ENCODE results near the gene ZNF497. TPM values are rescaled to one million over a fixed set of nuclear protein-coding genes. Genes with fewer than 3 reads are reported as not detected.

Gene ZNF497
- total RNA-seq, 1 experiment from 2014 or later: 1.7 TPM

DNA sequence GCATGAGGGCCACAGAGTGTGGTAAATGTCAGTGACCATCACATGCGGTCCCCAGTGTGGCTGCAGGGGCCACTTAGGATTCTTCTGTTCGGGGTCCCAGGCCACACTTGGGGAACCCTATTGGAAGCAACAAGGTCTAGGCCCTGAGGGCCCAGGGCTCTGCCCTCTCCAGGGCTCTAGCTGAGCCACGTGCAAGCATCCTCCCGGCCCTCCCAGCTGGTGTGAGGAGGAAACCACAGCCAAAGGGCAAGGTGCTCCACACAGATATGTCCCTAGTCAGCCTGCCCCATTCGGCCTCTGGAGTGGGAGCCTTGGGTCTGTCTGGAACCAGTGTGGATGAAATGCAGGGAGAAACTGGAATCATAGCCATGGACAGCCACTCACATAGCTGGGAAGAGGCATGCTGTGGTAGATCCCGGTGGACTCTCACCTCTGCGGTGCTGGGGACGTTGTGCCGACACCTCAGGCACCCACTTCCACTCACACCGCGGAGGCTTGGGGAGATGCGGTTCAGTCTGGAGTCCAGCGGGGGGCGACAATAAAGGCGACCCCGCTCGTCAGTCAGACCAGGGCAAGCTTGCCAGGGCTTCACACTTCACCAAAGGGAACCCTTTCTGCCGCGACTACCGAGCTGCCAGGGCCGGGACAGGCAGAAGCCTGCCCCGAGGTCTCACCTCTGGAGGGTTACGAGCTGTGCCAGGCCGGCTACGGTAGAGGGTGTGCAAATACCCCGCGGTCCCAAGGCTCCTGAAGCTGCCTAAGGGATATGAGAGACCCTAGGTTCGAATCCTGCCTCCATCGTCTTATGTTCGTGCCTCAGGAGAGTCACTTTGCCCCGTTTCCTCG is 4.3 kb upstream of the ZNF497 start (continued):
- TF ChIP-seq PREB (CRISPR knock-in tag; IDR thresholded peaks at IDR 0.05; ENCODE audit: borderline replicate concordance) (no peak), PRDM15 (CRISPR knock-in tag; IDR thresholded peaks at IDR 0.05) (no peak)
- TF ChIP-seq, protein P1, sequence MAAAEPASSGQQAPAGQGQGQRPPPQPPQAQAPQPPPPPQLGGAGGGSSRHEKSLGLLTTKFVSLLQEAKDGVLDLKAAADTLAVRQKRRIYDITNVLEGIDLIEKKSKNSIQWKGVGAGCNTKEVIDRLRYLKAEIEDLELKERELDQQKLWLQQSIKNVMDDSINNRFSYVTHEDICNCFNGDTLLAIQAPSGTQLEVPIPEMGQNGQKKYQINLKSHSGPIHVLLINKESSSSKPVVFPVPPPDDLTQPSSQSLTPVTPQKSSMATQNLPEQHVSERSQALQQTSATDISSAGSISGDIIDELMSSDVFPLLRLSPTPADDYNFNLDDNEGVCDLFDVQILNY (CRISPR knock-in tag; IDR thresholded peaks at IDR 0.05): no peak

- H3K27me3 Mint-ChIP-seq (ENCODE audit: low read depth): no peaks in the 10 kb centered on the region
- H3K4me3 Mint-ChIP-seq: peak overlapping the region; percentile 16; the same call in 1 of the 2 replicates
- H3K9me3 Mint-ChIP-seq: no peaks in the 10 kb centered on the region
- no peak for ATAC-seq
- H3K36me3 Mint-ChIP-seq: no peaks in the 10 kb centered on the region
- no peak overlapping the region for H3K27ac Mint-ChIP-seq
- DNase-seq (ENCODE audit: low spot score): no peak
- H3K4me1 Mint-ChIP-seq: 0 out of 2 replicates have a peak, but pooled peaks cover 3% of the 10 kb centered on the region
- ChIA-PET POLR2A (interaction anchor here (0.8 to 2.9 kb wide), 2 partner anchors 16 to 17 kb away, joined by 3 to 25 read pairs; no protein-coding TSS in a partner anchor), CTCF (interaction anchor here (1.4 to 3.0 kb wide), 3 partner anchors 9 to 156 kb away, joined by 3 to 14 read pairs (median 5); partner anchors contain the start of gene ZBTB45)
- TF ChIP-seq ZNF138 (CRISPR knock-in tag; conservative IDR thresholded peaks at IDR 0.05): no peak
- TF ChIP-seq, protein P2, sequence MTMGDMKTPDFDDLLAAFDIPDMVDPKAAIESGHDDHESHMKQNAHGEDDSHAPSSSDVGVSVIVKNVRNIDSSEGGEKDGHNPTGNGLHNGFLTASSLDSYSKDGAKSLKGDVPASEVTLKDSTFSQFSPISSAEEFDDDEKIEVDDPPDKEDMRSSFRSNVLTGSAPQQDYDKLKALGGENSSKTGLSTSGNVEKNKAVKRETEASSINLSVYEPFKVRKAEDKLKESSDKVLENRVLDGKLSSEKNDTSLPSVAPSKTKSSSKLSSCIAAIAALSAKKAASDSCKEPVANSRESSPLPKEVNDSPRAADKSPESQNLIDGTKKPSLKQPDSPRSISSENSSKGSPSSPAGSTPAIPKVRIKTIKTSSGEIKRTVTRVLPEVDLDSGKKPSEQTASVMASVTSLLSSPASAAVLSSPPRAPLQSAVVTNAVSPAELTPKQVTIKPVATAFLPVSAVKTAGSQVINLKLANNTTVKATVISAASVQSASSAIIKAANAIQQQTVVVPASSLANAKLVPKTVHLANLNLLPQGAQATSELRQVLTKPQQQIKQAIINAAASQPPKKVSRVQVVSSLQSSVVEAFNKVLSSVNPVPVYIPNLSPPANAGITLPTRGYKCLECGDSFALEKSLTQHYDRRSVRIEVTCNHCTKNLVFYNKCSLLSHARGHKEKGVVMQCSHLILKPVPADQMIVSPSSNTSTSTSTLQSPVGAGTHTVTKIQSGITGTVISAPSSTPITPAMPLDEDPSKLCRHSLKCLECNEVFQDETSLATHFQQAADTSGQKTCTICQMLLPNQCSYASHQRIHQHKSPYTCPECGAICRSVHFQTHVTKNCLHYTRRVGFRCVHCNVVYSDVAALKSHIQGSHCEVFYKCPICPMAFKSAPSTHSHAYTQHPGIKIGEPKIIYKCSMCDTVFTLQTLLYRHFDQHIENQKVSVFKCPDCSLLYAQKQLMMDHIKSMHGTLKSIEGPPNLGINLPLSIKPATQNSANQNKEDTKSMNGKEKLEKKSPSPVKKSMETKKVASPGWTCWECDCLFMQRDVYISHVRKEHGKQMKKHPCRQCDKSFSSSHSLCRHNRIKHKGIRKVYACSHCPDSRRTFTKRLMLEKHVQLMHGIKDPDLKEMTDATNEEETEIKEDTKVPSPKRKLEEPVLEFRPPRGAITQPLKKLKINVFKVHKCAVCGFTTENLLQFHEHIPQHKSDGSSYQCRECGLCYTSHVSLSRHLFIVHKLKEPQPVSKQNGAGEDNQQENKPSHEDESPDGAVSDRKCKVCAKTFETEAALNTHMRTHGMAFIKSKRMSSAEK (CRISPR knock-in tag; IDR thresholded peaks at IDR 0.05; ENCODE audit: borderline replicate concordance): no peak
- no peak for TF ChIP-seq ELF4 (CRISPR knock-in tag; IDR thresholded peaks at IDR 0.05; ENCODE audit: low read depth)
- no peak for TF ChIP-seq SMAD4 (CRISPR knock-in tag; IDR thresholded peaks at IDR 0.05)
- TF ChIP-seq IRF1 (CRISPR knock-in tag; IDR thresholded peaks at IDR 0.05): no peak
- no peak for TF ChIP-seq EMX1 (CRISPR knock-in tag; IDR thresholded peaks at IDR 0.05)
- TF ChIP-seq, protein P3, sequence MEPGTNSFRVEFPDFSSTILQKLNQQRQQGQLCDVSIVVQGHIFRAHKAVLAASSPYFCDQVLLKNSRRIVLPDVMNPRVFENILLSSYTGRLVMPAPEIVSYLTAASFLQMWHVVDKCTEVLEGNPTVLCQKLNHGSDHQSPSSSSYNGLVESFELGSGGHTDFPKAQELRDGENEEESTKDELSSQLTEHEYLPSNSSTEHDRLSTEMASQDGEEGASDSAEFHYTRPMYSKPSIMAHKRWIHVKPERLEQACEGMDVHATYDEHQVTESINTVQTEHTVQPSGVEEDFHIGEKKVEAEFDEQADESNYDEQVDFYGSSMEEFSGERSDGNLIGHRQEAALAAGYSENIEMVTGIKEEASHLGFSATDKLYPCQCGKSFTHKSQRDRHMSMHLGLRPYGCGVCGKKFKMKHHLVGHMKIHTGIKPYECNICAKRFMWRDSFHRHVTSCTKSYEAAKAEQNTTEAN (CRISPR knock-in tag; IDR thresholded peaks at IDR 0.05): no peak
- TF ChIP-seq ZNF416 (CRISPR knock-in tag; IDR thresholded peaks at IDR 0.05): no peak
- no peak for TF ChIP-seq RELA (CRISPR knock-in tag; IDR thresholded peaks at IDR 0.05; ENCODE audit: borderline replicate concordance)
- no peak for TF ChIP-seq ZNF121 (CRISPR knock-in tag; IDR thresholded peaks at IDR 0.05)
- no peak for TF ChIP-seq MXD4 (CRISPR knock-in tag; IDR thresholded peaks at IDR 0.05; ENCODE audit: borderline replicate concordance)
- no peak for TF ChIP-seq AR (CRISPR knock-in tag; IDR thresholded peaks at IDR 0.05)
- TF ChIP-seq ERG (CRISPR knock-in tag; IDR thresholded peaks at IDR 0.05): no peak
These were observed 1.6 kb upstream of the ZNF497 start for GRCh38 chr19:58364146-58364545.
